NOMO-1 treated with DMSO at 0.1 percent for 48 hours (cell line): Measurements from ENCODE around the gene GPSM1.
"Not testable (repeated sequence)": the region's sequence is repeated elsewhere in the genome, so short reads cannot be mapped to it uniquely, and the experiment has no call there.

Experiments
- DNase-seq: peaks from one replicate; lab custom pipeline; 2025; ENCODE audit not compliant: unreplicated experiment; lab: John Stamatoyannopoulos, UW

GPSM1 gene

DNA sequence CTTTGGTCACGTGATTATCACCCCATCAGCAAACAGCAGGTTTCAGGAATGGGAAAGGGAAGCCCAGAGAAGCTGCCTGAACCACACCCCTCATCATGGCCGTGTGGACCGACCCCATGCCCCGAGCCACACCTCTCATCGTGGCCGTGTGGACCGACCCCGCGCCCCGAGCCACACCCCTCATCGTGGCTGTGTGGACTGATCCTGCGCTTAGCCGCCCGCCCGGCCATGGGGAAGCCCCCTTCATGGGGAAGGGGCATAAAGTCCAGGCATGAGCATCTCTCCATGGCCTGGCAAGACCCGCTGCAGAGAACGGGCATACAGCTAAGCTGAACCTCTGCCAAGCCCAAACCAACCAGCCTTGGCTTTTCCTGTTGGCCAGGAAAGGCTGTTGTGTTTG lies 66.2 kb downstream of the GPSM1 start:
- no peak for DNase-seq

DNA sequence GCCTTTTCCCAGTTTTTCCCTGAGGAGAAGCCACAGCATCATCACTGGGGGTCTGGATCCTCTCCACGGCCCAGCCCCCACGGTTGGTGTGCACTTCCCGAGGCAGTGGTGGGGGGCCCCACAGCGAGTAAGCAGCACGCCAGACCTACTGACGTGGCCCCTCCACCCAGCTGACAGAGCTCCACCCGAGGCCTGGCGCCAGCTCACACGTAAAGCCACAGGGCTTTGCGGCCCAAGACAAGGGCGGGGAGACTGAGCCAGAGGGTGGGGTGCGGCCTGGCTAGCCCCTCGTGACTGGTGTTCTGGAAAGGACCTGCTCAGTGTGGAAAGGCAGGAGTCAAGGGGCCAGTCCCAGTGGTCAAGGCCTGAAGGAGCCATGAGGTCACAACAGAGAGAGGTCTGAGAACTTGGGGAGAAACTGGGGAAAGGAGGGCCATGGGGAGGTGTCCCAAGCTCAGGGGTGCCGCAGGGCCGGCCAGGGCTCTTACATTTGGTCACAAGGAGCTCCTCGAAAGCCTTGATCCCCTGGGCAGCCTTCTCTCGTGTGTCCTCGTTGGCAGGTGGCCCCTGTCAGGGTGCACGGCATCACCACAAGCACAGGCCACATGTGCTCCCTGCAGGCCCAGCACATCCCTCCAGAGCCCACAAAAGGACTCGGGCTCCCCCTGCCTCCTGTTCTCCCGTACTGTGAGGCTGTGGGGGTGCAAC lies 67.1 kb downstream of the GPSM1 start:
- no peak for DNase-seq

DNA sequence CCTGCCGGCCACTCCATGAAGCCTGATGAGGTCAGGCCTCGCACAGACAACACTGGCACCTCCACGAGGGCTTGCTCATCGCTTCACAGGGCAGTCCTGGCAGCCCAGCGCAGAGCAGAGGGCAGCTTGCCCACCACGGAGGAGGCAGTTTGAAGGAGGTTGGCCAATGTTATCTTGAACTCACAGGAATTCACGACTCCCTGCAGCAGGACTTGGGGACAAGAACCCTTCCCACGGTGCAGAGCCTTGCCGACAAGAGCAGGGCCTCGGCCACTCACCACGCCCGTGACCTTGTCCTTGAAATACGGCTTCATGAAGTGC lies 67.6 kb downstream of the GPSM1 start:
- no peak for DNase-seq

DNA sequence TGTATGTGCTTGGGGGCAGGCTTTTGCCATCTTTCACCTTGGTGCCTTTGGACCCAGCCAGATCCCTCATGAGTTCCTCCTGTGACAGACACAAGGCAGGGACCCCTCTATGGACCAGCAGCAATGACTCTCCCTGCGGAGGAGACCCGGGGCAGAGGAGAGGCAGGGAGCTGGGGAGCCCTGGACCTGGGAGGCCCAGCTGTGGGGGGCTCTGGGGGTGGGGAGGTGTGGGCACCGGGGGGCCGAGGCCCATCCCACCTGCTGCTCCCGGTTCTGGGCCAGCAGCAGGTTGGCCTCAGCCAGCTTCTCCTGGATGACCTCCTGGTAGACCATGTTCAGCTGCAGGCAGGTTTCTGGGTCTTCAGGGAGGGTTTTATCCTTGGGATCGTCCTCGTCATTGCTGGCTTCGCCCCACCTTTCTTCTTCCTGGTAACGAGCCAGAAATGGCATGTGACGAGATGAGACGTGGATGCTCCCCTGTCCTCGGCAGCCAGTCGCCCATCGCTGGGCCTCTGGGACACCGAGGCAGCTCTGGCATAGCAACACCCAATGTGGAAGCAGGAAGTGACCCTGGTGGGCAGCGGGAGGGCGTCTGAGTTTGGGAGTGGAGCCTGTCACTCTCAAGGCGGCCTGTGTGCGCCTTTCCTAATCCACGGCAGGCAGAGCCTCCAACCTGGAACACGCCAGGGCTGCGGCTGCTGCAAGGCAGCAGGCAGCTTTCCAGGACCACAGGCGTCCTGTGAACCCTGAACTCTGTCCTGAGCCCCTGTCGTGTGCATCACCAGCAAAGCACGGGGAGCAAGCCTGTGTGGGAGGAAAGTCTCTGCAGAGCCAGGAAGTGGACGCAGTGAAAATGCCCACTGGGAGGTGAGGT lies 68.2 kb downstream of the GPSM1 start:
- no peak for DNase-seq

DNA sequence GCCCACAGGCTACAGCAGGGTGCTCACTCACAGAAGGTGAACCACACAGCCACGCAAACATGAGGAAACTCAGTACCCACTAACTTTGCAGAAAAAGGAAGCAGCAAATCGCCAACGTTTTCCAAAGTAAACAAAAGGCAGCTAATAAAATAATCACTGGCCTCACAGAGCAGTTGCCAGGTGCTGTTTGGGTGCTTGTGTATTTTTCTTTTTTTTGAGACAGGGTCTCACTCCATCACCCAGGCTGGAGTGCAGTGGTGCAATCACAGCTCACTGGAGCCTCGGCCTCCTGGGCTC lies 68.8 kb downstream of the GPSM1 start:
- no peak for DNase-seq

DNA sequence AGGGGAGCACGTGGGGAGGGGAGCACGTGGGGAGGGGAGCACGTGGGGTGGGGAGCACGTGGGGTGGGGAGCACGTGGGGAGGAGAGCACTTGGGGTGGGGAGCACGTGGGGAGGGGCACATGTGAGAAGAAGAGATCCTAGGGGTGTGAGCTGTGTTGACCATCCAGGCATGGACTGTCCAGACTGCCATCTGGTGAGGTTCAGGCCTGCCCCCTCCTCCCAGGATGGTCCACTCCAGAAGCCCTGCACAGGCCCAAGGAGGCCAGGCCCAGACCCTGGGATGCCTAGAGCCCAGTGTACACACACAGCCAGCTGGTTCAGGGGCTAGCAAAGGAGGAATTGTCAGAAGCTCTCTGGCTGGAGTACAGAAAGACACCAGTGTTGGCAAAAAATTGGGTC lies 70.3 kb downstream of the GPSM1 start:
- no peak for DNase-seq

DNA sequence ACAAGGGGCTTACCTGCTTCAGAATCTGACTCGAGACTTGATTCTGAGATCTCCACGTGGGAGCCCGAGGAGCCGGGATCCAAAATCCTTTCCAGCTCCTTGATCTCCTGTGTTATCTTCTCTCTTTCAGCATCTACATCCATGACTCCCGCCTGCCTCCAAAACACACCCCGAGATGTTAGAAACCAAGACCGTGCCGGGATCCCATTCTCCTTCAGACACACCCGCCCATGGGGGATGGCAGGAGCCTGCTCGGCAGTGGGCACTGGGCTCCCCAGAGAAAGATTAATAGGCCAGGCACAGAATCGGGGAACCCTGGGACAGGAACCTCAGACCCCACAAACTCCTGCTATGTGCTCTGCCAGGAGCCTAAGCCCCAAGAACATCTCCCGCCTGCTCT lies 70.9 kb downstream of the GPSM1 start:
- no peak for DNase-seq

DNA sequence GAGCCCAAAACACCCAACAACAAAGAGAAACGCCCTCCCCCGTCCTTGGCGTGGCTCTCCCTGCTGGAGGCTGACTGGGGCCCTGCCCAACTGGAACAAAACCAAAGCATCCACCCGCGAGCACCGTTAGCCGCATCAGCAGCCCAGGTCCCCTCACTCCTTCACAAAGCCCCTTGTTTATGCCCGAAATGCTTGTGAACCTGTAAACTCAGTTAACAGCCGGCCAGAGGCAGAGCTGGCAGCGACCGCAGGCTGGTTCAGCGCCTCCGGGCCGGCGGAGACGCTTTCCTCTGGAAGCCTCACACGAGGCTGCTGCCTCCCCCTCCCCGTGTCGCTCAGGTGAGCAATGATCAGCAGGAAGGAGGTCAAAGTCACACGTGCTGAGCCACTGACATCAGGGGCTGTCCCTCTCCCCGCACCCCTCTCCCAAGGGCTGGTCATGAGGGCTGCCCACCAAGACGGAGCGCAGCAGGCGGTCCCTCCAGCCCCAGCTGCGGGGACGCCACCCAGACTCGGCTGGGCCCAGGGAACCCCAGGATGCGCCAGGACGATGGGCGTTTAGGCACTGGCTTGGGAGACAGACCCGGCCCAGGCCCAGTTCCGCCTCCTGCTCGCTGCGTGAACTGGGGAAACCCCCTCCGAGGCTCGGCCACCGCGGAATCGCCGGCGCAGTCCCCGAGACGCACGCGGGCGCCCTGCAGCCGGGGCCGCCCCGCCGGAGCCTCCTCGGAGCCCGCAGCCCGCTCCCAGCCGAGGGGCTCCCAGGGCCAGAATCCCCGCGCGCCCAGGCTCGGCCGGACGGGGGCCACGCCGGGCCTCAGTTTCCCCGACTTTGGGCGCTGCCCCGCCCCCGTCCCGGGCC lies 72.1 kb downstream of the GPSM1 start:
- no peak for DNase-seq

DNA sequence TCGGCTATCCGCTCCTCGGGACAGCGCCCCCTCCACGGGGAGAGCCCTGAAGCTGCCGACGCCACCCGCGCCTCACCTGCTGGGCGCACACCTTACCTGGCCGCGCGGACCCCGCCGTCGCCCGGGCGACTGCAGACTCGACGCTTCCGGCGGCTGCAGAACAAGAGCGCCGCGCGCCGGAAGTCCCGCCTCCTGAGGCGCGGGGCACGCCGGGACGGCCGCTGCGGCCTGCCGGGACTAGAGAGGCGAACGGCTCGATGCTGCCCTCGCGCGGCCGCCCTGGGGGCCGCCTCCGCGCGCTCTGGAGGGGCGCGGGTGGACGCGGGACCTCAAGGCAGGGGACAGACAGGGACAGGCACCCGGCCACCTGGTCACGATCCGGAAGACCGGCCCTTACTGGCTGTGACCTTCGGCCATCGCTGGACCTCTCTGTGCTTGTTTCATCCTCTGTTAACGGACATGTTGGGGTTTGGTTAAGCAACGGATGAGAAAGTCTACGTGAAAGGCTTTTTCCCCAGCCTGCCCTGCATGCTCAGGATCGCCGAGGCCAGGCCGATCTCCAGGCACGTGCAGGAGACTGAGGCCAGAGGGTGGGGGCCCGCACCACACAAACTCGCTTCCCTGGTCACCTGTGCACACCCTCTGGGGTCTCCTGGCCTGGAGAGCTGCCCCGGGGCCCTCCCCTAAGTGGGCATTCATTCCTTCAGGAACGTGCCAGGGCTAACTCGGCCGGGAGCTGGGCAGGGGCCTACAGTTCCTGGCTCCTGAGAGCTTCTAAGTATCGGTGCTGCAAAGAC lies 72.9 kb downstream of the GPSM1 start, which contains the start of gene SNAPC4:
Gene SNAPC4, minus strand, starts transcription at position 133 of the 797 bp plus-strand sequence. CDS start 1,742 bp downstream, outside the sequence.
- peak; percentile 92 for DNase-seq

DNA sequence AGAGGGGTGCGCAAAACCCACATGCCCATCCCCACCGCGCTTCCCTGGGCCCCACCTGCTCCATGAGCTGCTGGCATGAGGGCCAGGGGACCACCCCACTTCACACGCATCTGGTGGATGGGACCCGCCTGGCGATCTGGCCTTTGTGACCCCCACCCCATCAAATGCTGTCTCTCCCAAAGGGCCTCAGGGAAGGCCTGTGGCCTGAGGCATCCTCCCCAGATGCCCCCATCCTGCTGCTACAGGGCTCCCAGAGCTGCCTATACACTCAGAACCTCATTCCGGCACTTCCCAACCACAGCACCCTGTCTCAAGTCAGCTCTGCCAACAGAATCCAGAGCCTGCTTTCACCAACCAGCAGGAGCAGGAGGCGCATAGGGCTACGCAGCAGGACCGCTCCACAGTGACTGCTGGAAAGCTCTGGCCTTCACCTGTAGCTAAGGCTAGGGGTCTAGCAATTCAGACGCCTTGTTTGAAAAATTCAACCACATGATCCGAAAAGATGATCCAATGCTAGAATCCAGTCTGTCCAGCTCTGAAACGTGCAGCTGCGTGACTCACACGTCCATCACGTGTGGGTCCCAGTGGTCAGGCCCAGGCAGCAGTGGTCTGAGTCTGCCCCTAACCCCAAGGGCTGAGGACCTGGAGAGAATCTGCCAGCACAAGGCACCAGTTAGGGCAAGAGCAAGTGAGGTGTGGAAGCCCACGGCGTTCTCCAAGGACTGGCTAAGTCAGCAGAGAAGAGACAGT lies 74.0 kb downstream of the GPSM1 start:
- no peak for DNase-seq

DNA sequence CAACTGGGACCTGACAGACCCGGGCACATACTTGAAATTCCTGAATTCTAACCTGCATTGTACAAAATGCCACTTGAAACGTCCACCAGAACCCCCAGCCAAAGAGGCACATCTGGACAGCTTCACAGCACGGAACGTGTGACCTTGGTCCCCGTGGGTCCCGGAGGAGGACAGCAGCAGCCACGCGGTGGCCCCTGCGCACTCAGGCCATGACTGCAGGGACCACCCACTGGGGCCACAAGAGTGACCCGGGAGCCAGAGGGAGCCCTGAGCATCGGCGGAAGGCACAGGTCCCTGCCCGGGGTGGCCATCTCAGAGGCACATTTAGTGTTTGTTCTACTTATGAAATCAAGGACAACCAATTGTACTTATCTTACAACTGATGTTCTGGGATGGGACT lies 74.7 kb downstream of the GPSM1 start:
- no peak for DNase-seq

DNA sequence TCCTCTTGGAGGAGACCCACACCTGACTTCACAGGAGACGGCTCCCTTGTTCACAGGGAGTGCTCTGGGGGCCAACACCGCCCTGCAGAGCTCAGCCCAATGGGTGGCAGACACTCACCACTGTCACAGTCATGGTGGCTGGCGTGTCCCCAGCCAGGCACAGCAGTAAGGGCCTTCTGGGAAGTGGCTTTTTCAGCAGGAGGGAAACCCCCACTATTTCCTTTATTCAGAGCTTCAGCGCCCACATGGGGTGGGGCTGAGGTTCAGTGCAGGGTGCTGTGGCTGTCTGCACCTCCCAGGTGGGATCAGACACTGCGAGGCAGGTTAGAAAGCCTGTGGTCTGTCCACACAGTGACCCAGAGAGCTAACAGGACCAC lies 76.2 kb downstream of the GPSM1 start:
- DNase-seq = no peak

DNA sequence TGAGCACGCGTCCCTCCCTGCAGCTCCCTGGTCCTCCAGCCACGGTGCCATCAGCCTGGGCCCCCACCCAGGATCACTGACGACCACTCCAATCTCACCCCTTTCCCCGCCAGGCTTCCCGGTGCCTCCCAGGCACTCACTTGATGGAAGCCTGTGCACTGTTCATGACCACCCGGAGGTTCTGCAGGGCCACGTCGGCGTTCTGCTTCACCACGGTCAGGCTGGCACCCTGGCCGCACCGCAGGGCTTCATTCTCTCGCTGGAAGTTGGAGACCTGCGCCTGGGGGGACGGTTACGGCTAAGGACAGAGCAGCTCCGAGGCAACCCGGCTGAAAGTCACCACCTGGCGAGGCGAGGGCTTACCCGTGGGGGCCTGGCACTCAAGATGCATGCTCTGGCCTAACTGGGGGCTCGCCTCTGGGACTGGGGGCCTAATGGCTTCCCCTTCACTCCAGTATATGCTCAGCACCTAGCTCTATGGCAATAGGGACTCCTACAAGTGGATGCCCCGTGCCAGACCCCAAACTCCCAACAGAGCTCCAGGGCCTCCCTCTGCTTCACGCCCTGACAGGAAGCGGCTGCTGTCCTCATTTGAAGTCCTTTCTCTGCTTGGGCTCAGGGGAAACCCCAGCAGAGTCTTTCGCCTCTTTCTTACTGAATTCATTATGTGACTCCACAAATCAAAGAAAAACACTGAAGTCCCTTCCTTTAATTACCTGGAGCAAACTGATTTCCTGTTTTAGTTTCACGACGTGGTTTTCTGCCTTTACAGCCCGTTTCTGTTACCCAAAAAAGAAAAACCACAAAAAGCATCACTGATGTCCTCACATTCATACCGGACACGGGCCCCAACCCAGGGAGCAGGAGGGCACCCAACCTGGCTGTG lies 76.8 kb downstream of the GPSM1 start:
- peak; percentile 65 for DNase-seq

DNA sequence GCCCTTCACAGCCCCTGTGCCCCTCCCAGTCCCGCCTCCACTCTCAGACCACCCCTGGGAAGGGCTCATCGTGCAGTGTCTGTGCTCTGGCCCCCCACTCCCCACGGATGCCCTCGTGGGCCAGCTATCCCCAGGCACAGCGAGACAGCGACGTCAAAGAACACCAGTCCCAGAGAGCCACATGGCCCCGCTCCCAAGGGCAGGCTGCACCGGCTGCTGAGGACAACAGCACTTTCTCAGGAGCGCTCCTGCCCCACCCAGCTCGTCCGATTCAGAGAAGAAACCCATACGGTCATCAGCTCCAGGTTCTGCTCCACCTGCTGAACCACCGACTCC lies 77.4 kb downstream of the GPSM1 start:
- DNase-seq = no peak

DNA sequence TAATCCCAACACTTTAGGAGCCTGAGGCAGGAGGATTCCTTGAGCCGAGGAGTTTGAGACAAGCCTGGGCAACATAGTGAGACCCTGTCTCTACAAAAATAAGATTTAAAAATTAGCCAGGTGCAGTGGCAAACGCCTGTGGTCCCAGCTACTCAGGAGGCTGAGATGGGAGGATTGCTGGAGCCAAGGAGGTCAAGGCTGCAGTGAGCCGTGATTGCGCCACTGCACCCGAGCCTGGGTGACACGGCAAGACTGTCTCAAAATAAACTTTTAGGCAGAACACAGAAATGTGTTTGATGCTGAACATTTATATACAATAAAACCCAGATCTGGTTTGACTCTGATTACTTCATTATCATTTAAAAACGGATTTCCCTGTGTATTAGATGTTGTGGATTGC lies 78.1 kb downstream of the GPSM1 start:
- DNase-seq = no peak

DNA sequence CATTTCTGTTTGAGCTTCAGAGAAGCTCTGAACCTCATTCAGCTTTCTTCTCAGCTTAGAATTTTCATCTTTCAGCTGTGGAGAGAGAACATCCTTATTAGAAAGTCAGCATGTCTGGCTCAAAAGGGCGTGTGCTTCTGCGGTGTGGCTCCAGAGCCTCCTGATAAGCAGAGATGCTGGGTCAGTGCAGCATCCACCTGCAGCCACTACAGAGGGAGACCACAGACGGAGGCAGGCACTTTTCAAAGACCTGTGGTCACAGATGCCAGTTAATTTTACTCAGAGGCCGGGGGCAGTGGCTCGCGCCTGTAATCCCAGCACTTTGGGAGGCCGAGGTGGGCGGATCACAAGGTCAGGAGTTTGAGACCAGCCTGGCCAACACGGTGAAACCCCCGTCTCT lies 78.6 kb downstream of the GPSM1 start:
- not testable (repeated sequence) for DNase-seq

DNA sequence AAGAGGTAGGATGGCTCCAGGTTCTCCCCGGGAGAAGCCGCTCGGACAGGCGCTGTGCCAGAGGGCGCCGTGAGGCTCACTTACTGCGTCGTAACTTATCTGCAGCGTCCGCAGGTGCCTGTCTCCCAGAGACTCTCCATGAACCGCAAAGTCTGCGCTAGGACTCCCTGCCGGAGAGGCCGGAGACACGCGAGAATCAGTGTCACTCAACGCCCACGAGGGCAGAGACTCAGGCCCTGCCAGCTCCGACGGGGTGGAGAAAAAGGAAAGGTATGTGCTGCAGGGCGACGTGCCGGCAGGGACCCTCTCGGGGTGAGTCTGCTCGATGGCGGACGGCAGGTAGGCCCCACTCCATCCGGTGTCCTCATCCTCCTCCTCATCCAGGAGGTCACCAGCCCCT lies 79.7 kb downstream of the GPSM1 start:
- DNase-seq = not testable (repeated sequence)

DNA sequence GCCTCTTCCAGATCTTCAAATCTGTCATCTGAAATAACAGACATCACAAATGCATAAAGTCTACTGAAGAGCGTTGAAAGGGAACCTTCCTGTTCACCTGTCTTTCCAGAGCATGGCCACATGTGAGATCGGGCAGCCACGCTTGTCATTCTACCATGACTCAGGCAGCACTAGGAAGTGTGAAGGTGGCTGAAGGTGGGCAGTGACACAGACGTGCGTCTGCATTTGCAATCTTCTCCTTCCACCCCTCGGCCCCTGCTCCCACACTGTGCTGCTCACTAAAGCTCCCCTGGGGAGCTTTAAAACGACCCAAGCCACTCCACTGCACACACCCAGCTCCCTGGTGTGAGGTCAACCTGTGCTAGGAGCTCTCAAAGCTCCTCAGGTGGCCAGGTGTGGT lies 80.6 kb downstream of the GPSM1 start:
- DNase-seq = no peak
